Measurements from ENCODE around the gene SMOC2.
"Not testable (repeated sequence)": the region's sequence is repeated elsewhere in the genome, so short reads cannot be mapped to it uniquely, and the experiment has no call there.

The SMOC2 gene

GRCh38 chr6:168538892-168539811, 98.2 kb downstream of the SMOC2 start:
- DNase-seq (ENCODE audit: low read depth in 2 of 2), result no peak

- no peak for DNase-seq (ENCODE audit: low read depth in 2 of 2)
Measured at GRCh38 chr6:168540713-168541291, 99.8 kb downstream of the SMOC2 start.

- no peak for DNase-seq (ENCODE audit: low read depth in 2 of 2)
Measured at GRCh38 chr6:168541307-168541706, 100.3 kb downstream of the SMOC2 start.

GRCh38 chr6:168542301-168542700, 101.3 kb downstream of the SMOC2 start:
- DNase-seq (ENCODE audit: low read depth in 2 of 2), result no peak

GRCh38 chr6:168545428-168545827, 104.4 kb downstream of the SMOC2 start:
- no peak for DNase-seq (ENCODE audit: low read depth in 2 of 2)

GRCh38 chr6:168546151-168546550, 105.2 kb downstream of the SMOC2 start:
- no peak for DNase-seq (ENCODE audit: low read depth in 2 of 2)

- DNase-seq (ENCODE audit: low read depth in 2 of 2), result no peak
Measured at GRCh38 chr6:168546730-168547129, 105.7 kb downstream of the SMOC2 start.

- DNase-seq (ENCODE audit: low read depth in 2 of 2), result no peak
Measured at GRCh38 chr6:168550326-168550725, 109.3 kb downstream of the SMOC2 start.

- DNase-seq (ENCODE audit: low read depth in 2 of 2), result no peak
Measured at GRCh38 chr6:168554472-168554871, 113.5 kb downstream of the SMOC2 start.

- no peak for DNase-seq (ENCODE audit: low read depth in 2 of 2)
Measured at GRCh38 chr6:168554898-168555617, 114.1 kb downstream of the SMOC2 start.

- DNase-seq (ENCODE audit: low read depth in 2 of 2), result no peak
Measured at GRCh38 chr6:168555618-168556273, 114.8 kb downstream of the SMOC2 start.

- DNase-seq (ENCODE audit: low read depth in 2 of 2), result no peak
Measured at GRCh38 chr6:168557512-168557911, 116.5 kb downstream of the SMOC2 start.

GRCh38 chr6:168558686-168559085, 117.7 kb downstream of the SMOC2 start:
- no peak for DNase-seq (ENCODE audit: low read depth in 2 of 2)

GRCh38 chr6:168559574-168560098, 118.7 kb downstream of the SMOC2 start:
- DNase-seq (ENCODE audit: low read depth in 2 of 2), result no peak

GRCh38 chr6:168560126-168560525, 119.1 kb downstream of the SMOC2 start:
- no peak for DNase-seq (ENCODE audit: low read depth in 2 of 2)

GRCh38 chr6:168562576-168563151, 121.7 kb downstream of the SMOC2 start:
- no peak for DNase-seq (ENCODE audit: low read depth in 2 of 2)

- no peak for DNase-seq (ENCODE audit: low read depth in 2 of 2)
Measured at GRCh38 chr6:168563656-168564055, 122.7 kb downstream of the SMOC2 start.

GRCh38 chr6:168565112-168565511, 124.1 kb downstream of the SMOC2 start:
- DNase-seq (ENCODE audit: low read depth in 2 of 2), result no peak

- no peak for DNase-seq (ENCODE audit: low read depth in 2 of 2)
Measured at GRCh38 chr6:168570211-168570610, 129.2 kb downstream of the SMOC2 start.

GRCh38 chr6:168571268-168571667, 130.3 kb downstream of the SMOC2 start:
- DNase-seq (ENCODE audit: low read depth in 2 of 2), result no peak

- not testable (repeated sequence) for DNase-seq (ENCODE audit: low read depth in 2 of 2)
Measured at GRCh38 chr6:168573276-168573835, 132.4 kb downstream of the SMOC2 start.

Data from stimulated activated CD8-positive, alpha-beta memory T cell treated with anti-CD3 and anti-CD28 coated beads, Interleukin-7, amount 100 ng/mL, for 1 hour (primary cell).